ENCODE measurements around the gene ARHGAP30. TPM values are rescaled to one million over a fixed set of nuclear protein-coding genes. Genes with fewer than 3 reads are reported as not detected.

The ARHGAP30 gene
- polyA plus RNA-seq, 1 donor (not counting 4 experiments of a cell fraction or from before 2014, with no cell fraction given) = 0.16 TPM

GRCh38 chr1:161038523-161039153 is 31.1 kb downstream of the ARHGAP30 start, which contains the start of gene TSTD1:
Gene TSTD1 (minus strand): TSS chr1:161038964. CDS start chr1:161038889, 75 bp downstream.
- H3K4me3 ChIP-seq (ENCODE audit: control insufficient read depth in 2 of 3, extremely low read depth in 1 of 3, insufficient read depth in 2 of 3, low read depth in 1 of 3, low read length in 3 of 3) = peak within 1 kb of the TSS; percentile 77 to 85 (median 77)
- peaks cover 6% of the 10 kb centered on the region for H3K79me2 ChIP-seq (ENCODE audit: control insufficient read depth, insufficient read depth, low read length)
- DNase-seq (ENCODE audit: low read depth, low spot score) (no peak), FAIRE-seq (no peak)
- H4K20me1 ChIP-seq (ENCODE audit: control insufficient read depth, extremely low read depth, insufficient read depth, low read length) = no peaks in the 10 kb centered on the region
- H2AFZ ChIP-seq (ENCODE audit: control insufficient read depth, low read length) = peak within 1 kb of the TSS; percentile 87
- dilution Hi-C loops (cut with MboI; ENCODE audit: extremely low pct_ligation_motif_present, low sequenced_read_pairs) = no loop called here
- H3K27ac ChIP-seq (ENCODE audit: control insufficient read depth, insufficient read depth, low read length) = peak within 1 kb of the TSS; percentile 82
- H3K4me2 ChIP-seq (ENCODE audit: control insufficient read depth, extremely low read depth, insufficient read depth, low read depth, low read length) = peak within 1 kb of the TSS; percentile 89
- H3K36me3 ChIP-seq (ENCODE audit: control insufficient read depth in 2 of 2, extremely low read depth in 1 of 2, insufficient read depth in 2 of 2, low read length in 2 of 2) = peaks cover 21 to 23% of the 10 kb centered on the region in 2 experiments
- no peak for TF ChIP-seq EZH2 (IDR thresholded peaks at IDR 0.05; ENCODE audit: low read length)
- TF ChIP-seq CTCF (optimal IDR thresholded peaks at IDR 0.05 in 1 of 3, IDR thresholded peaks at IDR 0.05 in 1 of 3, conservative IDR thresholded peaks at IDR 0.05 in 1 of 3; ENCODE audit: extremely low read depth in 1 of 3, insufficient read depth in 2 of 3, low read length in 3 of 3) = peak in 1 of 3 experiments; percentile 30
- H3K4me1 ChIP-seq (ENCODE audit: control insufficient read depth, extremely low read depth, insufficient read depth, low read length) = peaks cover 15% of the 10 kb centered on the region
- H3K9me3 ChIP-seq (ENCODE audit: control insufficient read depth, low read depth, low read length) = no peaks in the 10 kb centered on the region
- peak within 1 kb of the TSS; percentile 84 for H3K9ac ChIP-seq (ENCODE audit: control insufficient read depth, extremely low read depth, insufficient read depth, low read length)
- H3K27me3 ChIP-seq (ENCODE audit: control insufficient read depth, extremely low read depth, insufficient read depth, low read length) = no peaks in the 10 kb centered on the region
- no peaks in the 10 kb centered on the region for H3K9me1 ChIP-seq (ENCODE audit: control insufficient read depth, extremely low read depth, insufficient read depth, low read length)

GRCh38 chr1:161037661-161038522 is 31.8 kb downstream of the ARHGAP30 start:
- H3K4me3 ChIP-seq (ENCODE audit: control insufficient read depth in 2 of 3, extremely low read depth in 1 of 3, insufficient read depth in 2 of 3, low read depth in 1 of 3, low read length in 3 of 3) = peak overlapping the region; percentile 77 to 85 (median 77)
- DNase-seq (ENCODE audit: low read depth, low spot score) (no peak), FAIRE-seq (no peak)
- H3K4me2 ChIP-seq (ENCODE audit: control insufficient read depth, extremely low read depth, insufficient read depth, low read depth, low read length) = peak overlapping the region; percentile 89
- H4K20me1 ChIP-seq (ENCODE audit: control insufficient read depth, extremely low read depth, insufficient read depth, low read length) = no peaks in the 10 kb centered on the region
- no peaks in the 10 kb centered on the region for H3K9me1 ChIP-seq (ENCODE audit: control insufficient read depth, extremely low read depth, insufficient read depth, low read length)
- H3K27ac ChIP-seq (ENCODE audit: control insufficient read depth, insufficient read depth, low read length) = peak overlapping the region; percentile 82
- dilution Hi-C loops (cut with MboI; ENCODE audit: extremely low pct_ligation_motif_present, low sequenced_read_pairs) = no loop called here
- H3K27me3 ChIP-seq (ENCODE audit: control insufficient read depth, extremely low read depth, insufficient read depth, low read length) = no peaks in the 10 kb centered on the region
- TF ChIP-seq CTCF (optimal IDR thresholded peaks at IDR 0.05 in 1 of 3, IDR thresholded peaks at IDR 0.05 in 1 of 3, conservative IDR thresholded peaks at IDR 0.05 in 1 of 3; ENCODE audit: extremely low read depth in 1 of 3, insufficient read depth in 2 of 3, low read length in 3 of 3) (no peak), EZH2 (IDR thresholded peaks at IDR 0.05; ENCODE audit: low read length) (no peak)
- H2AFZ ChIP-seq (ENCODE audit: control insufficient read depth, low read length) = peak overlapping the region; percentile 87
- H3K9ac ChIP-seq (ENCODE audit: control insufficient read depth, extremely low read depth, insufficient read depth, low read length) = peak overlapping the region; percentile 84
- peaks cover 21 to 23% of the 10 kb centered on the region in 2 experiments for H3K36me3 ChIP-seq (ENCODE audit: control insufficient read depth in 2 of 2, extremely low read depth in 1 of 2, insufficient read depth in 2 of 2, low read length in 2 of 2)
- peaks cover 18% of the 10 kb centered on the region for H3K4me1 ChIP-seq (ENCODE audit: control insufficient read depth, extremely low read depth, insufficient read depth, low read length)
- H3K79me2 ChIP-seq (ENCODE audit: control insufficient read depth, insufficient read depth, low read length) = peaks cover 6% of the 10 kb centered on the region
- H3K9me3 ChIP-seq (ENCODE audit: control insufficient read depth, low read depth, low read length) = no peaks in the 10 kb centered on the region

Data from keratinocyte (primary cell).